ENCODE measurements around the gene IFNLR1. TPM values are rescaled to one million over a fixed set of nuclear protein-coding genes. Genes with fewer than 3 reads are reported as not detected.

The IFNLR1 gene
- total RNA-seq, 1 experiment from 2014 or later: 17.7 TPM

DNA sequence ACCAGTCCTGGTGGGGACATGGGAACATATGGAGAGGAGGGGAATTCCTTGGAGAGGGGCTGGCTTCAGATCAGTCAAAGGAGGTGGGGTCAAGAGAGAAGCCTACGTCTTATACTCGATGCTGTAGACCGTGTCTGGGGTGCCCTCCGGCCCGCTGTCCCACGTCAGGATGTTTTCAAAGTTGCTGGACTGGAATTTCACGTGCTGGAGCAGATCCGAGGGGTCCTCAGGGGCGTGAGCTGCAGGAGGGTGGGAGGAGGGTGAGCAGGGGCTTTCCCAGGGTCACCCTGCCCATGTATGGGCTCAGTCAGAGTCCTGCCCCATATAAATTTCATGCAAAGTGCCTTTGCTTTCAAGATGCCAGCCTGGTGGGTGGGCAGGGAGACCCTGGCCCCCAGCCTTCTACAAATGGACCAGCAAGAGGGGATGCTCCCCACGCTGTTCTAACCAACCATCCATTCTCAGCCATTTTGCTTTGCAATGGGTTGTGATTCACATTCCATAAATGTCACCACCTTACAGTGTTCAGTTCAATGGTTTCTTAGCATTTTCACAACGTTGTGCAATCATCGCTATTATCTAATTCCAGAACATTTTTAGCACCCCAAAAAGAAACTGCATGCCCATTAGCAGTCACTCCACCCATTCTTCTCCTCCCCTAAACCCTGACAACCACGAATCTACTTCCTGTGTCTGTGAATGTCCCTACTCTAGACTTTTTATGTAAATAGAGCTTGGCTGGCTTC lies 48.4 kb downstream of the IFNLR1 start:
- no peaks in the 10 kb centered on the region for H3K36me3 ChIP-seq (ENCODE audit: insufficient read depth, low read length)
- no peaks in the 10 kb centered on the region for H3K9me2 ChIP-seq (replicated peaks; ENCODE audit: insufficient read depth, low read length)
- DNase-seq: no peak
- H3K4me2 ChIP-seq (ENCODE audit: low read depth, low read length, poor library complexity, severe bottlenecking): no peak overlapping the region
- no peaks in the 10 kb centered on the region for H3K4me1 ChIP-seq (ENCODE audit: low read length)
- H3K9me3 ChIP-seq (ENCODE audit: low read length): no peaks in the 10 kb centered on the region
- no peak overlapping the region for H3K27ac ChIP-seq (ENCODE audit: low read length)
- H3K79me2 ChIP-seq (ENCODE audit: low read length): no peaks in the 10 kb centered on the region
- H2AFZ ChIP-seq (ENCODE audit: low read length): no peak overlapping the region
- H3K27me3 ChIP-seq (ENCODE audit: low read length): no peaks in the 10 kb centered on the region; the same call in 1 of the 2 replicates
- H4K20me1 ChIP-seq (ENCODE audit: insufficient read depth, low read depth, low read length): no peaks in the 10 kb centered on the region
- H3K9ac ChIP-seq (ENCODE audit: low read length): no peak overlapping the region
- H3K4me3 ChIP-seq (ENCODE audit: low read length): no peak overlapping the region

DNA sequence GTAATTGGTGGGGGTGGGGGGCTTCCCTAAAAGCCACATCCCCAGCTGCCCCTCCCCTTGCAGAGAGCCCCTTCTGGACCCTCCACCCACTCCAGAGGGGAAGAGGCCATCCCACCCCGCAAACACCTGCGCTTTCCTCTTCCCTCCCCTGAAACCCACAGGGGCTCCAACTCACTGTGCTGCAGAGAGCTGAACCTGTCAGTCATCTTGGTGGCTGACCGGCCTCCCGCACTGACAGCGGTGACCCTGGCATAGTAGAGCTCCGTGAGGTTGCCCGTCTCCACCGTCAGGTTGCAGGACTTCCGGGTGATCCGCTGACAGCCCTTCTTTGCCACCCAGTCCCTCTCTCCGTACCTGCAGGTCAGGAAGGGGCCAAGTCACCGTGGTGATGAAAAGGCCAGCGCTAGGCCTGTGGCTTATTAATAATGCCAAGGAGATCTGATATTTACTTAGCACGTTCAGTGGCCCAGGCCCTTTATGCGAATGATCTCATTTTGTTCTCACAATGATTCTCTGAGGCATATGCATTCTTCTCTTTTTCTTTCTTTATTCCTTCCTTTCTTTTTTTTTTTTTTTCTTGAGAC lies 50.0 kb downstream of the IFNLR1 start:
- H3K9ac ChIP-seq (ENCODE audit: low read length): no peak overlapping the region
- no peak overlapping the region for H3K4me3 ChIP-seq (ENCODE audit: low read length)
- no peaks in the 10 kb centered on the region for H4K20me1 ChIP-seq (ENCODE audit: insufficient read depth, low read depth, low read length)
- H3K9me3 ChIP-seq (ENCODE audit: low read length): no peaks in the 10 kb centered on the region
- no peaks in the 10 kb centered on the region for H3K4me1 ChIP-seq (ENCODE audit: low read length)
- H3K36me3 ChIP-seq (ENCODE audit: insufficient read depth, low read length): no peaks in the 10 kb centered on the region
- no peak for DNase-seq
- H3K27me3 ChIP-seq (ENCODE audit: low read length): no peaks in the 10 kb centered on the region; the same call in 1 of the 2 replicates
- no peaks in the 10 kb centered on the region for H3K79me2 ChIP-seq (ENCODE audit: low read length)
- no peak overlapping the region for H3K4me2 ChIP-seq (ENCODE audit: low read depth, low read length, poor library complexity, severe bottlenecking)
- H2AFZ ChIP-seq (ENCODE audit: low read length): no peak overlapping the region
- no peaks in the 10 kb centered on the region for H3K9me2 ChIP-seq (replicated peaks; ENCODE audit: insufficient read depth, low read length)
- no peak overlapping the region for H3K27ac ChIP-seq (ENCODE audit: low read length)

DNA sequence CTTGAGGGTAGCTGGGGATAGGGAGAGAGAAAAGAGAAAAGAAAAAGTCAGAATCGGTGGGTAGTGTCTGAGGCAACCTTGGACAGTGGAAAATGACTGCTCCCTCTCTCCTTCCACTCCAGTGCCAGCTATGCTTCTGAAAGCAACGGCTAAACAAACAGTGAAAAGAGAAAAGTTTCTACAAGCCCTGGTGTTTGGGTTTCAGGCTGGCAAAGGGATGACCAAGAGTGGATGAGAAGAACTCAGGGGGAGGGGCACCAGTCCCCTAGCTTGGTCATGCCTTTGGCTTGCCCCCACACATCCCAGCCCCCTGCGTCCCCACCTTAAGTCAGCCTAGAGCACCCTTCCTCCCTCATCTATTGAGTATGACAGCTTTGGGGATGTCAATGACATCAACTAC lies 52.7 kb downstream of the IFNLR1 start:
- DNase-seq: no peak
- Histone ChIP-seq H3K4me2 (ENCODE audit: low read depth, low read length, poor library complexity, severe bottlenecking) (no peak overlapping the region), H3K4me3 (ENCODE audit: low read length) (no peak overlapping the region), H3K79me2 (ENCODE audit: low read length) (no peaks in the 10 kb centered on the region), H3K36me3 (ENCODE audit: insufficient read depth, low read length) (no peaks in the 10 kb centered on the region), H3K9me2 (replicated peaks; ENCODE audit: insufficient read depth, low read length) (no peaks in the 10 kb centered on the region), H3K9ac (ENCODE audit: low read length) (no peak overlapping the region), H2AFZ (ENCODE audit: low read length) (no peak overlapping the region), H3K4me1 (ENCODE audit: low read length) (no peaks in the 10 kb centered on the region), H3K27ac (ENCODE audit: low read length) (no peak overlapping the region), H3K27me3 (ENCODE audit: low read length) (no peaks in the 10 kb centered on the region; the same call in 1 of the 2 replicates), H4K20me1 (ENCODE audit: insufficient read depth, low read depth, low read length) (no peaks in the 10 kb centered on the region), H3K9me3 (ENCODE audit: low read length) (no peaks in the 10 kb centered on the region)

DNA sequence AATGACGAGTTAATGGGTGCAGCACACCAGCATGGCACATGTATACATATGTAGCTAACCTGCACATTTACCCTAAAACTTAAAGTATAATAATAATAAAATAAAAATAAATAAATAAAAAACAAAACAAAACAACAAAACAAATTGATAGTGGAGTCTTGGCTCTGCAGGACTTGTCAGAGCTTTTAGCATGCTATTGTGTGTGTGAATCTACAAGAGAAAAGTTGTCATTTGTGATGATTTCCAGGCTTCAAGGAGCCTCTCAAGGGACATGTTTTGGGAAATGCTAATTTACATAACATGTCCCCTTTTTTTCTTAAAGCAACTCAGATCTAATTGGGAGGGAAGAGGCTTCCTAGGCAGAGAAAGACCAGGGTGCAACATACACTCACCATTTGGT lies 53.3 kb downstream of the IFNLR1 start:
- Histone ChIP-seq H3K27ac (ENCODE audit: low read length) (no peak overlapping the region), H3K9me2 (replicated peaks; ENCODE audit: insufficient read depth, low read length) (no peaks in the 10 kb centered on the region), H2AFZ (ENCODE audit: low read length) (no peak overlapping the region), H3K4me3 (ENCODE audit: low read length) (no peak overlapping the region), H3K9ac (ENCODE audit: low read length) (no peak overlapping the region), H3K27me3 (ENCODE audit: low read length) (no peaks in the 10 kb centered on the region), H3K36me3 (ENCODE audit: insufficient read depth, low read length) (no peaks in the 10 kb centered on the region), H4K20me1 (ENCODE audit: insufficient read depth, low read depth, low read length) (no peaks in the 10 kb centered on the region), H3K4me2 (ENCODE audit: low read depth, low read length, poor library complexity, severe bottlenecking) (no peak overlapping the region), H3K9me3 (ENCODE audit: low read length) (no peaks in the 10 kb centered on the region), H3K79me2 (ENCODE audit: low read length) (no peaks in the 10 kb centered on the region), H3K4me1 (ENCODE audit: low read length) (no peaks in the 10 kb centered on the region)
- DNase-seq: no peak

DNA sequence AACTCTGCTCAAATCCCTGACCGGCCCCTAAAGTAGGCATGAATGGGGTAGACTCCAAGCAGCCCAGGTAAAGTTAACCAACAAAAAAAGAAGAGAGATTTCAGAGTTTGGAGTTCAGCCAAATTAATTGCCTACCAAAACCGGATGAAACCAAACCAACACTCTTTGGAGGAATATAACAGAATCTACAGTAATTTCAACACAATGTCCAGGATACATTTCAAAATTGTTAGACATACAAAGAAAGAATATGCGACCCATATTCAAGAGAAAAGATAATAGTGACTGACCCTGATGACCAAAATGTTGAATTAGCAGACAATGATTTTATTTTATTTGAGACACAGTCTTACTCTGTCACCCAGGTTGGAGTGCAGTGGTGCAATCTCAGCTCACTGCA lies 56.7 kb downstream of the IFNLR1 start:
- H3K9me2 ChIP-seq (replicated peaks; ENCODE audit: insufficient read depth, low read length): no peaks in the 10 kb centered on the region
- H3K9me3 ChIP-seq (ENCODE audit: low read length): no peaks in the 10 kb centered on the region
- no peak overlapping the region for H2AFZ ChIP-seq (ENCODE audit: low read length)
- no peaks in the 10 kb centered on the region for H3K36me3 ChIP-seq (ENCODE audit: insufficient read depth, low read length)
- no peaks in the 10 kb centered on the region for H3K27me3 ChIP-seq (ENCODE audit: low read length)
- H3K4me2 ChIP-seq (ENCODE audit: low read depth, low read length, poor library complexity, severe bottlenecking): no peak overlapping the region
- H3K79me2 ChIP-seq (ENCODE audit: low read length): no peaks in the 10 kb centered on the region
- no peak overlapping the region for H3K4me3 ChIP-seq (ENCODE audit: low read length)
- no peaks in the 10 kb centered on the region for H4K20me1 ChIP-seq (ENCODE audit: insufficient read depth, low read depth, low read length)
- no peaks in the 10 kb centered on the region for H3K4me1 ChIP-seq (ENCODE audit: low read length)
- no peak for DNase-seq
- H3K9ac ChIP-seq (ENCODE audit: low read length): no peak overlapping the region
- no peak overlapping the region for H3K27ac ChIP-seq (ENCODE audit: low read length)

DNA sequence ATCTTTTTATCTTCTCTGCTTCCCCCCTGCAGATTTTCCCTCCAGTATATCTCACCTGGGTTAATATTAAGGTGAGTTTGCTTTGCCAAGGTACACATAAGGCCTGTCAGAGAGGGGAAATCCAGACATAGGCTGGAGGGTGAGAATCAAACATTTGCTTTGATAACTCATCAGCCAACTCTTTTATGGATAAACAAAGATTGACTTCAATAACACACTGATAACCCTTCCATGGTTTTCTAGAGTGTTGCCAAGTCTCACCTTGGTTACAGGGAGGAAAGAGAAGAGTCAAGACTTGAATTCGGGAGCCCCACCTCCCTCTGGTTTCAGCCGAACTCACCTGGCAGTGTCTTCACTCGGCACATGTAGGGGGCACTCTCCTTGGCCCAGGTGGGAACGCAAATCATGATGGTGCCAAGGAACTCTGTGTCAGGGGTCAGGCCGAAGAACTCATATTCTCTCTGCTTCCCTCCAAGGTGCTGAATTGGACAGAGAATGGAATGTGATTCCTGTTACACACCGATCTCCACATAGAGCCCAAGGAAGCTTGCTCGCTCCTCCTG lies 59.2 kb downstream of the IFNLR1 start:
- Histone ChIP-seq H3K9me2 (replicated peaks; ENCODE audit: insufficient read depth, low read length) (no peaks in the 10 kb centered on the region), H3K27ac (ENCODE audit: low read length) (no peak overlapping the region), H3K9me3 (ENCODE audit: low read length) (no peaks in the 10 kb centered on the region), H3K4me2 (ENCODE audit: low read depth, low read length, poor library complexity, severe bottlenecking) (no peak overlapping the region), H3K27me3 (ENCODE audit: low read length) (no peaks in the 10 kb centered on the region), H3K79me2 (ENCODE audit: low read length) (no peaks in the 10 kb centered on the region), H2AFZ (ENCODE audit: low read length) (no peak overlapping the region), H3K4me3 (ENCODE audit: low read length) (no peak overlapping the region), H4K20me1 (ENCODE audit: insufficient read depth, low read depth, low read length) (no peaks in the 10 kb centered on the region), H3K4me1 (ENCODE audit: low read length) (no peaks in the 10 kb centered on the region), H3K36me3 (ENCODE audit: insufficient read depth, low read length) (no peaks in the 10 kb centered on the region), H3K9ac (ENCODE audit: low read length) (no peak overlapping the region)
- DNase-seq: no peak

DNA sequence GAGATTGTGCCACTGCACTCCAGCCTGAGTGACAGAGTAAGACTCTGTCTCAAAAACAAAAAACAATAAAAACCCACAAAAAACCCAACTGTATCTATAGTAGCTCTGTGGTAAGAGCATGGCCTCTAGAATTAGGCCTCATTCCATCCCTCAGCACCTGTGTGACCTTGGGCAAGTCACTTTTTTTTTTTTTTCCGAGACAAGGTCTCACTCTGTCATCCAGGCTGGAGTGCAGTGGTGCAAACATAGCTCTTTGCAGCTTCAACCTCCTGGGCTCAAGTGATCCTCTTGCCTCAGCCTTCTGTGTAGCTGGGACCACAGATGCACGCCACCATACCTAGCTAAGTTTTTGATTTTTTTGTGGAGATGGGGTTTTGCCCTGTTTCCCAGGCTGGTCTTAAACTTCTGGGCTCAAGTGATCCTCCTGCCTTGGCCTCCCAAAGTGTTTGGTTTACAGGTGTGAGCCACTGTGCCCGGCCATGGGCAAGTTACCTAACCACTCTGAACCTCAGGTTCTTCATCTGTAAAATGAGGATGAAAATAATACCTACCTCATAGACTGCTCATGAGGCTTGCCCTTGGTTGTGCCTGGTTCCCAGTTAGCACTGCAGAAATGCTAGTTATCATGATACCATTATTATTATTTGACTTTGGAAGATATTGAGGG lies 59.8 kb downstream of the IFNLR1 start:
- Histone ChIP-seq H3K27me3 (ENCODE audit: low read length) (no peaks in the 10 kb centered on the region), H4K20me1 (ENCODE audit: insufficient read depth, low read depth, low read length) (no peaks in the 10 kb centered on the region)

DNA sequence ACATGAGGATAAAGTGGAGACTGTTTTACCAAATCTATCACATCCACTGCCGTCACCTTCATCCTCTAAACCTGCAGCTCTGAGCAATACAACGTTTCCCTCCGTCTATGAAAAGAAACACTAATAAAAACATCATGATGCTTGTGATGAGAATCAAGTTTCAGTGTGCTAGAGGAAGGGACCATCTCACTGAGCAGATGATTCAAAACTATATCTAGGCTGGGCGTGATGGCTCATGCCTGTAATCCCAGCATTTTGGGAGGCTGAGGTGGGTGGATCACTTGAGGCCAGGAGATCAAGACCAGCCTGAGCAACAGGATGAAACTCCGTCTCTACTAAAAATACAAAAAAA lies 60.4 kb downstream of the IFNLR1 start:
- Histone ChIP-seq H3K4me2 (ENCODE audit: low read depth, low read length, poor library complexity, severe bottlenecking) (no peak overlapping the region), H3K79me2 (ENCODE audit: low read length) (no peaks in the 10 kb centered on the region), H2AFZ (ENCODE audit: low read length) (no peak overlapping the region), H4K20me1 (ENCODE audit: insufficient read depth, low read depth, low read length) (no peaks in the 10 kb centered on the region), H3K36me3 (ENCODE audit: insufficient read depth, low read length) (no peaks in the 10 kb centered on the region), H3K27me3 (ENCODE audit: low read length) (no peaks in the 10 kb centered on the region), H3K4me3 (ENCODE audit: low read length) (no peak overlapping the region), H3K4me1 (ENCODE audit: low read length) (no peaks in the 10 kb centered on the region), H3K9me3 (ENCODE audit: low read length) (no peaks in the 10 kb centered on the region), H3K27ac (ENCODE audit: low read length) (no peak overlapping the region), H3K9me2 (replicated peaks; ENCODE audit: insufficient read depth, low read length) (no peaks in the 10 kb centered on the region), H3K9ac (ENCODE audit: low read length) (no peak overlapping the region)
- DNase-seq: no peak

More for the DNA sequence above, 59.8 kb downstream of the IFNLR1 start:
- Histone ChIP-seq H2AFZ (ENCODE audit: low read length) (no peak overlapping the region), H3K79me2 (ENCODE audit: low read length) (no peaks in the 10 kb centered on the region), H3K4me1 (ENCODE audit: low read length) (no peaks in the 10 kb centered on the region), H3K27ac (ENCODE audit: low read length) (no peak overlapping the region), H3K4me3 (ENCODE audit: low read length) (no peak overlapping the region), H3K9me3 (ENCODE audit: low read length) (no peaks in the 10 kb centered on the region), H3K9ac (ENCODE audit: low read length) (no peak overlapping the region), H3K36me3 (ENCODE audit: insufficient read depth, low read length) (no peaks in the 10 kb centered on the region), H3K9me2 (replicated peaks; ENCODE audit: insufficient read depth, low read length) (no peaks in the 10 kb centered on the region), H3K4me2 (ENCODE audit: low read depth, low read length, poor library complexity, severe bottlenecking) (no peak overlapping the region)
- no peak for DNase-seq
